Measurements from ENCODE around the gene SASH1. TPM values are rescaled to one million over a fixed set of nuclear protein-coding genes. Genes with fewer than 3 reads are reported as not detected.

SASH1 gene
- total RNA-seq, 1 experiment from 2014 or later = 11.7 TPM

GRCh38 chr6:148348778-148349177 lies 6.1 kb downstream of the SASH1 start (continued):
- no peak for TF ChIP-seq REST (IDR thresholded peaks at IDR 0.05; ENCODE audit: low read depth)
- TF ChIP-seq EZH2 (IDR thresholded peaks at IDR 0.05) = no peak
- TF ChIP-seq CEBPB (IDR thresholded peaks at IDR 0.05; ENCODE audit: low read depth) = no peak
- TF ChIP-seq CTCF (IDR thresholded peaks at IDR 0.05 in 2 of 3, conservative IDR thresholded peaks at IDR 0.05 in 1 of 3; ENCODE audit: borderline replicate concordance in 1 of 3, insufficient read depth in 1 of 3, low read depth in 2 of 3, low read length in 2 of 3) = no peak
- no peak for TF ChIP-seq EGR1 (IDR thresholded peaks at IDR 0.05; ENCODE audit: low read depth)
- no peak for TF ChIP-seq SP1 (IDR thresholded peaks at IDR 0.05; ENCODE audit: low read depth)

- BruUV-seq (replicated peaks) = no TSS peak
- POLR2A ChIA-PET = no interaction called here
- H3K79me2 ChIP-seq (ENCODE audit: insufficient read depth, low read length) = no peaks in the 10 kb centered on the region
Measured at GRCh38 chr6:148349466-148349865, 6.8 kb downstream of the SASH1 start.

More at GRCh38 chr6:148349466-148349865, 6.8 kb downstream of the SASH1 start:
- Histone ChIP-seq H2AFZ (ENCODE audit: low read depth, low read length, poor library complexity, severe bottlenecking) (no peak overlapping the region), H3K4me2 (ENCODE audit: low read length) (peak overlapping the region; percentile 37), H3K9me2 (ENCODE audit: insufficient read depth) (no peaks in the 10 kb centered on the region), H3K4me3 (replicated peaks in 1 of 2; ENCODE audit: low read depth in 1 of 2, low read length in 2 of 2) (no peak overlapping the region), H3K9ac (ENCODE audit: low read length) (no peak overlapping the region), H3K27ac (ENCODE audit: low read depth, low read length) (no peak overlapping the region), H3K9me3 (ENCODE audit: control insufficient read depth in 1 of 2, insufficient read depth in 1 of 2, low read depth in 1 of 2, low read length in 2 of 2) (no peaks in the 10 kb centered on the region), H3K27me3 (ENCODE audit: insufficient read depth, low read length) (no peaks in the 10 kb centered on the region), H4K20me1 (ENCODE audit: insufficient read depth) (no peaks in the 10 kb centered on the region), H3K36me3 (ENCODE audit: control insufficient read depth in 1 of 2, insufficient read depth in 2 of 2, low read length in 2 of 2) (no peaks in the 10 kb centered on the region), H3K4me1 (ENCODE audit: control insufficient read depth in 1 of 2, insufficient read depth in 2 of 2, low read length in 2 of 2) (peaks cover 4 to 12% of the 10 kb centered on the region in 2 experiments)
- peak; percentile 10 for DNase-seq (ENCODE audit: low read depth, low spot score)
- TF ChIP-seq EZH2 (IDR thresholded peaks at IDR 0.05) (no peak), FOSL1 (IDR thresholded peaks at IDR 0.05; ENCODE audit: low read depth) (peak; percentile 29; the same call in 1 of the 2 replicates)
- ATAC-seq = peak; percentile 78
- CTCF ChIA-PET = no interaction called here
- intact Hi-C loops (cut with micrococcal nuclease) = no loop called here
- RAD21 ChIA-PET (ENCODE audit: low non-redundant PET in 1 of 2, low total read pairs in 2 of 2, uncharacterized antibody in 2 of 2, unreplicated experiment in 2 of 2) = no interaction called here
